Activated T-helper 9 cell treated with anti-CD3 and anti-CD28 coated beads, Interleukin-2, amount 50 U/mL, for 16 hours (primary cell): Measurements from ENCODE around the gene GRAPL.
"Not testable (repeated sequence)": the region's sequence is repeated elsewhere in the genome, so short reads cannot be mapped to it uniquely, and the experiment has no call there.

Source experiments
- DNase-seq: peaks from one replicate; pipeline ENCODE4 v3.0.0-alpha.2; 2020; ENCODE audit warnings: low read depth

The GRAPL gene

DNA sequence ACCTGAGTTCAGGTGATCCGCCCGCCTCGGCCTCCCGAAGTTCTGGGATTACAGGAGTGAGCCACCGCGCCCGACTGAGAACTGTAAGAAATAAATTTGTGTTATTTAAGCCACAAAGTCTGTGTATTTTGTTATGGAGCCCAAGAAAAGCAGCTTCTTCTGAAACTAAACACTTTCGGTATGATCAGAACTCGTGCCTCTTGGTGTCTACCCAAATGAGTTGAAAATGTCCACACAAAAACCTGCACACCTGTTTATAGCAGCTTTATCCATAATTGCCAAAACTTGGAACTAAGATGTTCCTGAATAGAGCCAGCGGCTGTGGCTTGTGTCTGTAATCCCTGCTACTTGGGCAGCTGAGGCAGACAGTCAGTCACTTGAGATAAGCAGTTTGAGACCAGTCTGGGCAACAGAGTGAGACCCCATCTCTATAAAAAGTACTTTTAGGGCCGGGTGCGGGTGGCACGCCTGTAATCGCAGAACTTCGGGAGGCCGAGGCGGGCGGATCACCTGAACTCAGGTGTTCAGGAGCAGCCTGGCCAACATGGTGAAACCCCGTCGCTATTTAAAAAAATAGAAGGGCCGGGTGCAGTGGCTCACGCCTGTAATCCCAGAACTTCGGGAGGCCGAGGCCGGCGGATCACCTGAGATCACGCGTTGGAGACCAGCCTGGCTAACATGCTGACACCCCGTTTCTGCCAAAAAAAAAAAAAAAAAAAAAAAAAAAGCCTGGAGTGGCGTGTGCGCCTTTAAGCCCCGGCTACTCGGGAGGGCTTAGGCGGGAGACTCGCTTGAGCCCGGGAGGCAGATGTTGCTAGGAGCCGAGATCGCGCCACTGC lies 61.7 kb downstream of the GRAPL start:
- DNase-seq, result not testable (repeated sequence)

DNA sequence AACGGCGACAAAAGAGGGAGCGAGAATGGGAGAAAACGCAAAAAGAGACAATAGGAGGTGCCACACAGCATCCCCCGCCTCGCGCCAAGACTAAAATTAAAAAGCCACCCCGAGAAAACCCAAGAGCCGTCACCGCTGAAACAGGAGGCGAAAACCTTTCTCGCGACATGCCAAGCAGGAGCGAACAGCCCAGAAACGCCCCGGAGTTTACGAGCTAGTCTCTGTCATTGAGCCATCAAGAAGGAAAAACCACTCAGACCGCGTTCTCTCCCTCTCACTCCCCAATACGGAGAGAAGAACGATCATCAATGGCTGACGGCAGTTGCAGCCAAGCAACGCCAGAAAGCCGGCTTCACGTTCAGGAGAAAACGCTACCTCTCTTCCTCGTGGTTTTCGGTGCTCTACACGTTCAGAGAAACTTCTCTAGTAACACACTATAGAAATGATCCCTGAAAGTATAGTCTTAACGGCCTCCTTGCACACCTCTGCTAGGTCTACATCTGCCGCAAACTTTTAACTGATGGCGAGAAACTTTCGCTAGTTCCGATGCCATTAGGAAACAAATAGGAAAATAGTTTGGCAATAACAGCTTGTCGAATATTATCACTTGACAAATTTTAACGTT lies 62.5 kb downstream of the GRAPL start:
- not testable (repeated sequence) for DNase-seq

- not testable (repeated sequence) for DNase-seq
Measured at GRCh38 chr17:19196382-19197204, 69.2 kb downstream of the GRAPL start.

- DNase-seq, result not testable (repeated sequence)
Measured at GRCh38 chr17:19202448-19202847, 75.1 kb downstream of the GRAPL start.

DNA sequence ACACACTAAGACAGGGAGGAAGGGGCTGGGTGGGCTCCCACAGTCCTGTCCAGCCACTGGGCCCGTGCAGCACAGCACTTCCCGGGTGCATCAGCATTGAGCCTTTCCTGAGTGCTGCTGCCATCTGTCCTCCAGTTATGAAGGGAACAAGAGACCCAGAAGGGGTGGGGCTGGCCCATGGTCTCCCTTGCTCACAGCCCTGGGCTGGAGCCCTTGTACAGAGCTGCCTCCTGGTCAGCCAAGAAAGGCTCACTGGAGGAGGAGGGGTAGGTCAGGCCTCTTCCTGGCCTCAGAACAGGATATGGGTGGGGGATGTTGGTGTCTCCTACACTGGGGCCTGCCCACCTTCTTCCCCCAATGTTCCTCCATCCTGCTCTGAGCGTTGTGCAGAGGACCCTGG lies 76.0 kb downstream of the GRAPL start:
- DNase-seq, result not testable (repeated sequence)
